Keratinocyte (primary cell): Measurements from ENCODE around the gene SYDE1.

Source experiments
- EZH2 ChIP-seq: IDR thresholded peaks from one replicate; pipeline ENCODE4 v1.6.1; 2012; ENCODE audit warnings: inconsistent platforms, mild to moderate bottlenecking, low read length, moderate library complexity
- TF ChIP-seq, protein P1 (sequence below), 3 experiments: IDR thresholded peaks in 1 of 3; conservative IDR thresholded peaks in 1 of 3; optimal IDR thresholded peaks in 1 of 3; 2 replicates in 2 of 3; 3 replicates in 1 of 3; pipeline versions ENCODE3 to v1.5.1; 2011; ENCODE audit warnings: low read length in 3 of 3, mild to moderate bottlenecking in 3 of 3, moderate library complexity in 2 of 3, control low read depth in 1 of 3, inconsistent platforms in 1 of 3; ENCODE audit not compliant: insufficient read depth in 2 of 3; ENCODE audit errors: extremely low read depth in 1 of 3

DNA sequence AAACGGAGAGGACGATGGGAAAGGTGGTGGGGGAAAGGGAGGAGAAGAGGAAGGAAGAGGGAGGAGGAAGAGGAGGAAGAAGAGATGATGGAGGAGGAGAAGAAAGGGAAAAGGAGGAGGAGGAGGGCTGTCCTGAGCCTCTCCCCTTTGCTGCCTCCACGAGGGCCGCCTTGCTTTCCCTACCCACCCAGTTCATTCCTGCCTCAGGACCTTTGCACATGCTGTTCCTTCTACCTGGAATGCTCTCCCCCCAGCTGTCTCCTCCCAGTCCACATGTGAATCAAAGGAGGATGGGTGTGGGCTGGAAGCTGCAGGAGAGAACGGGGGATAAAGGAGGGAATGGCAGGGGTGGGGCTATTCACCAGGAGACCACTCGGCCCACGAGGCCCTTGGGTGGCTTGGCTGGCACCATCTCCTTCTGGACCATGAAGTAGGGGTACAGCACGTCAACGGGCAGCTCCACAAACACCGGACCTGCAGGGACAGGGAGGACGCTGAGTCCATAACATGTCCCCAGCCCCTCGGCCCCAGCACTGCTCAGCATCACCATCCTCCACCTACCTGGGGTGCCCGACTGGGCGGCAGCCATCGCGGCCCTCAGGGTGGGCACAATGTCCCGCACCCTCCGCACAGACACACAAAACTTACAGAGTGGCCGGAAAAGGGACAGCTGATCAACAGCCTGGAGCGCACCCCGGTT lies 15.3 kb downstream of the SYDE1 start:
- TF ChIP-seq, protein P1, sequence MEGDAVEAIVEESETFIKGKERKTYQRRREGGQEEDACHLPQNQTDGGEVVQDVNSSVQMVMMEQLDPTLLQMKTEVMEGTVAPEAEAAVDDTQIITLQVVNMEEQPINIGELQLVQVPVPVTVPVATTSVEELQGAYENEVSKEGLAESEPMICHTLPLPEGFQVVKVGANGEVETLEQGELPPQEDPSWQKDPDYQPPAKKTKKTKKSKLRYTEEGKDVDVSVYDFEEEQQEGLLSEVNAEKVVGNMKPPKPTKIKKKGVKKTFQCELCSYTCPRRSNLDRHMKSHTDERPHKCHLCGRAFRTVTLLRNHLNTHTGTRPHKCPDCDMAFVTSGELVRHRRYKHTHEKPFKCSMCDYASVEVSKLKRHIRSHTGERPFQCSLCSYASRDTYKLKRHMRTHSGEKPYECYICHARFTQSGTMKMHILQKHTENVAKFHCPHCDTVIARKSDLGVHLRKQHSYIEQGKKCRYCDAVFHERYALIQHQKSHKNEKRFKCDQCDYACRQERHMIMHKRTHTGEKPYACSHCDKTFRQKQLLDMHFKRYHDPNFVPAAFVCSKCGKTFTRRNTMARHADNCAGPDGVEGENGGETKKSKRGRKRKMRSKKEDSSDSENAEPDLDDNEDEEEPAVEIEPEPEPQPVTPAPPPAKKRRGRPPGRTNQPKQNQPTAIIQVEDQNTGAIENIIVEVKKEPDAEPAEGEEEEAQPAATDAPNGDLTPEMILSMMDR (optimal IDR thresholded peaks at IDR 0.05 in 1 of 3, IDR thresholded peaks at IDR 0.05 in 1 of 3, conservative IDR thresholded peaks at IDR 0.05 in 1 of 3; ENCODE audit: extremely low read depth in 1 of 3, insufficient read depth in 2 of 3, low read length in 3 of 3), result no peak
- TF ChIP-seq EZH2, result no peak
